CD4-positive, alpha-beta memory T cell (primary cell): ENCODE results near the gene IFT43. TPM values are rescaled to one million over a fixed set of nuclear protein-coding genes. Genes with fewer than 3 reads are reported as not detected.

Experiments
- CTCF ChIA-PET: fragments of 350-600 bp; sonication (Branson Sonifier 250); formaldehyde crosslinking; loops from one replicate; lab custom pipeline; 2021; ENCODE audit warnings: inconsistent platforms; ENCODE audit not compliant: partially characterized antibody; lab: Charles Lee
- POLR2A ChIA-PET: fragments of 350-600 bp; sonication (Branson Sonifier 250); formaldehyde crosslinking; loops from one replicate; lab custom pipeline; 2021; ENCODE audit not compliant: partially characterized antibody; lab: Charles Lee
- DNase-seq, 5 donors: peaks; one replicate each; pipeline versions ENCODE4 v3.0.0 to v3.0.0-alpha.2; 2020 to 2022; ENCODE audit warnings: mixed read lengths in 1 of 5
- H3K27ac ChIP-seq: one replicate; pipeline ENCODE4 v1.7.0; 2013; ENCODE audit warnings: low read depth, low read length
- H3K27me3 ChIP-seq: 2 replicates; pipeline ENCODE4 v1.7.0; 2013; ENCODE audit warnings: mild to moderate bottlenecking, low read length, moderate library complexity; ENCODE audit not compliant: insufficient read depth
- H3K36me3 ChIP-seq: 2 replicates; pipeline ENCODE4 v1.7.0; 2013; ENCODE audit warnings: mild to moderate bottlenecking, low read length, moderate library complexity; ENCODE audit not compliant: insufficient read depth
- H3K4me1 ChIP-seq: 2 replicates; pipeline ENCODE4 v1.7.0; 2013; ENCODE audit warnings: mild to moderate bottlenecking, low read length, moderate library complexity; ENCODE audit not compliant: insufficient read depth
- H3K4me3 ChIP-seq, 2 donors: one replicate each; pipeline ENCODE4 v1.7.0; 2013; ENCODE audit warnings: low read length in 2 of 2, mild to moderate bottlenecking in 1 of 2
- H3K9me3 ChIP-seq, 2 donors: one replicate each; pipeline ENCODE4 v1.7.0; 2013; ENCODE audit warnings: low read length in 2 of 2, control low read depth in 1 of 2; ENCODE audit not compliant: control insufficient read depth in 1 of 2
- H3K27ac Mint-ChIP-seq, 7 donors: one replicate each; pipeline ENCODE4 v1.8.0; 2020 to 2021; ENCODE audit warnings: mixed read lengths in 7 of 7, mild to moderate bottlenecking in 6 of 7, inconsistent platforms in 3 of 7, moderate library complexity in 3 of 7
- H3K27me3 Mint-ChIP-seq, 2 donors: one replicate each; pipeline ENCODE4 v1.8.0; 2020 to 2021; ENCODE audit warnings: mixed read lengths in 2 of 2
- H3K36me3 Mint-ChIP-seq, 2 donors: one replicate each; pipeline ENCODE4 v1.8.0; 2020 to 2021; ENCODE audit warnings: mixed read lengths in 2 of 2, inconsistent platforms in 1 of 2, mild to moderate bottlenecking in 1 of 2
- H3K4me1 Mint-ChIP-seq, 4 donors: one replicate each; pipeline ENCODE4 v1.8.0; 2020 to 2021; ENCODE audit warnings: mixed read lengths in 4 of 4, mild to moderate bottlenecking in 1 of 4
- H3K4me3 Mint-ChIP-seq, 8 donors: one replicate each; pipeline ENCODE4 v1.8.0; 2020 to 2021; ENCODE audit warnings: mixed read lengths in 8 of 8, mild to moderate bottlenecking in 7 of 8, moderate library complexity in 6 of 8, inconsistent platforms in 3 of 8
- H3K9me3 Mint-ChIP-seq, 8 donors: one replicate each; pipeline ENCODE4 v1.8.0; 2020 to 2021; ENCODE audit warnings: mixed read lengths in 8 of 8, mild to moderate bottlenecking in 5 of 8, inconsistent platforms in 3 of 8, moderate library complexity in 1 of 8
- intact Hi-C: fragments of 100-400 bp; cut with micrococcal nuclease; formaldehyde crosslinking; loops from one replicate; pipeline ENCODE4 v1.15.1; 2023
- polyA plus RNA-seq, 2 donors: library from polyadenylated mRNA; unstranded; fragments of 300-500 nt; fragmentation: Illumina TruSeq; gene quantifications; one replicate each; pipeline ENCODE4 v1.2.3, GENCODE V29; 2021
- total RNA-seq, 2 experiments: library from RNA; stranded (reverse); gene quantifications; one replicate each; pipeline ENCODE4 v1.2.3, GENCODE V29; 2021

IFT43 gene
- total and polyA plus RNA-seq, 4 experiments from 2014 or later: 10.5 to 30.7 (median 12.5) TPM

GRCh38 chr14:76090616-76091391, 105.2 kb downstream of the IFT43 start:
- no peaks in the 10 kb centered on the region for H3K4me1 Mint-ChIP-seq
- DNase-seq: no peak
- intact Hi-C loops: no loop called here
- ChIA-PET CTCF (no interaction called here), POLR2A (no interaction called here)
- Histone ChIP-seq H3K27me3 (no peaks in the 10 kb centered on the region), H3K4me1 (no peaks in the 10 kb centered on the region), H3K27ac (no peak overlapping the region), H3K9me3 (no peaks in the 10 kb centered on the region), H3K4me3 (no peak overlapping the region), H3K36me3 (no peaks in the 10 kb centered on the region)
- no peaks in the 10 kb centered on the region for H3K36me3 Mint-ChIP-seq
- peaks cover 0 to 3% of the 10 kb centered on the region in 2 donors for H3K27me3 Mint-ChIP-seq
- peak overlapping the region in 1 of 7 donors; percentile 43 for H3K27ac Mint-ChIP-seq
- H3K4me3 Mint-ChIP-seq: no peak overlapping the region
- no peaks in the 10 kb centered on the region for H3K9me3 Mint-ChIP-seq

- ChIA-PET POLR2A (no interaction called here), CTCF (no interaction called here)
- Histone ChIP-seq H3K27ac (no peak overlapping the region), H3K9me3 (no peaks in the 10 kb centered on the region), H3K36me3 (no peaks in the 10 kb centered on the region), H3K4me1 (no peaks in the 10 kb centered on the region), H3K4me3 (no peak overlapping the region), H3K27me3 (no peaks in the 10 kb centered on the region)
- Mint-ChIP-seq H3K4me3 (no peak overlapping the region), H3K27me3 (peaks cover 0 to 3% of the 10 kb centered on the region in 2 donors), H3K9me3 (no peaks in the 10 kb centered on the region), H3K36me3 (no peaks in the 10 kb centered on the region), H3K27ac (no peak overlapping the region), H3K4me1 (no peaks in the 10 kb centered on the region)
- intact Hi-C loops: no loop called here
- DNase-seq: no peak
Observed at GRCh38 chr14:76093077-76093476, 107.5 kb downstream of the IFT43 start.

GRCh38 chr14:76096257-76096656, 110.7 kb downstream of the IFT43 start:
- no peak overlapping the region for H3K4me3 Mint-ChIP-seq
- no peak overlapping the region for H3K4me3 ChIP-seq
- H3K27ac Mint-ChIP-seq: no peak overlapping the region
- H3K36me3 Mint-ChIP-seq: no peaks in the 10 kb centered on the region
- no peaks in the 10 kb centered on the region for H3K27me3 ChIP-seq
- H3K9me3 ChIP-seq: no peaks in the 10 kb centered on the region
- intact Hi-C loops: no loop called here
- ChIA-PET POLR2A (no interaction called here), CTCF (no interaction called here)
- H3K27me3 Mint-ChIP-seq: peaks cover 3 to 6% of the 10 kb centered on the region in 2 donors
- no peak for DNase-seq
- no peaks in the 10 kb centered on the region for H3K4me1 ChIP-seq
- no peak overlapping the region for H3K27ac ChIP-seq
- no peaks in the 10 kb centered on the region for H3K36me3 ChIP-seq
- no peaks in the 10 kb centered on the region for H3K4me1 Mint-ChIP-seq
- H3K9me3 Mint-ChIP-seq: no peaks in the 10 kb centered on the region

- no peaks in the 10 kb centered on the region for H3K36me3 Mint-ChIP-seq
- POLR2A ChIA-PET: no interaction called here
- H3K9me3 Mint-ChIP-seq: no peaks in the 10 kb centered on the region
- no peak overlapping the region for H3K27ac ChIP-seq
- H3K27ac Mint-ChIP-seq: no peak overlapping the region
- peaks cover 5% of the 10 kb centered on the region in 2 donors for H3K27me3 Mint-ChIP-seq
- intact Hi-C loops: no loop called here
- no peak for DNase-seq
- H3K4me1 ChIP-seq: no peaks in the 10 kb centered on the region
- H3K4me1 Mint-ChIP-seq: no peaks in the 10 kb centered on the region
- H3K4me3 Mint-ChIP-seq: no peak overlapping the region
- H3K9me3 ChIP-seq: no peaks in the 10 kb centered on the region
- H3K36me3 ChIP-seq: no peaks in the 10 kb centered on the region
- no peak overlapping the region for H3K4me3 ChIP-seq
- no peaks in the 10 kb centered on the region for H3K27me3 ChIP-seq
- CTCF ChIA-PET: no interaction called here
Observed at GRCh38 chr14:76097547-76097946, 112.0 kb downstream of the IFT43 start.

GRCh38 chr14:76098047-76098446, 112.5 kb downstream of the IFT43 start:
- Histone ChIP-seq H3K27me3 (no peaks in the 10 kb centered on the region), H3K9me3 (no peaks in the 10 kb centered on the region), H3K27ac (no peak overlapping the region), H3K36me3 (no peaks in the 10 kb centered on the region), H3K4me1 (no peaks in the 10 kb centered on the region), H3K4me3 (no peak overlapping the region)
- ChIA-PET POLR2A (no interaction called here), CTCF (no interaction called here)
- no peaks in the 10 kb centered on the region for H3K36me3 Mint-ChIP-seq
- no peak for DNase-seq
- no peak overlapping the region for H3K4me3 Mint-ChIP-seq
- peaks cover 5 to 7% of the 10 kb centered on the region in 2 donors for H3K27me3 Mint-ChIP-seq
- H3K9me3 Mint-ChIP-seq: no peaks in the 10 kb centered on the region
- intact Hi-C loops: no loop called here
- no peaks in the 10 kb centered on the region for H3K4me1 Mint-ChIP-seq
- no peak overlapping the region for H3K27ac Mint-ChIP-seq

GRCh38 chr14:76098916-76099675, 113.5 kb downstream of the IFT43 start:
- H3K36me3 ChIP-seq: no peaks in the 10 kb centered on the region
- DNase-seq: no peak
- Mint-ChIP-seq H3K9me3 (no peaks in the 10 kb centered on the region), H3K4me1 (no peaks in the 10 kb centered on the region), H3K27ac (no peak overlapping the region), H3K4me3 (no peak overlapping the region), H3K36me3 (no peaks in the 10 kb centered on the region), H3K27me3 (peaks cover 6 to 15% of the 10 kb centered on the region in 2 donors)
- POLR2A ChIA-PET: no interaction called here
- CTCF ChIA-PET: no interaction called here
- no peak overlapping the region for H3K4me3 ChIP-seq
- intact Hi-C loops: no loop called here
- H3K9me3 ChIP-seq: no peaks in the 10 kb centered on the region
- H3K4me1 ChIP-seq: no peaks in the 10 kb centered on the region
- no peaks in the 10 kb centered on the region for H3K27me3 ChIP-seq
- H3K27ac ChIP-seq: no peak overlapping the region

- no peak overlapping the region for H3K27ac ChIP-seq
- H3K9me3 Mint-ChIP-seq: no peaks in the 10 kb centered on the region
- peaks cover 6 to 15% of the 10 kb centered on the region in 2 donors for H3K27me3 Mint-ChIP-seq
- H3K27me3 ChIP-seq: no peaks in the 10 kb centered on the region
- no peak for DNase-seq
- no peaks in the 10 kb centered on the region for H3K4me1 Mint-ChIP-seq
- POLR2A ChIA-PET: no interaction called here
- CTCF ChIA-PET: no interaction called here
- intact Hi-C loops: no loop called here
- no peak overlapping the region for H3K4me3 ChIP-seq
- no peak overlapping the region for H3K4me3 Mint-ChIP-seq
- H3K9me3 ChIP-seq: no peaks in the 10 kb centered on the region
- no peaks in the 10 kb centered on the region for H3K36me3 Mint-ChIP-seq
- H3K27ac Mint-ChIP-seq: no peak overlapping the region
- H3K36me3 ChIP-seq: no peaks in the 10 kb centered on the region
- H3K4me1 ChIP-seq: no peaks in the 10 kb centered on the region
Observed at GRCh38 chr14:76100236-76100635, 114.7 kb downstream of the IFT43 start.
